Adrenal gland (tissue), 12 donors: ENCODE results near the gene TRIOBP. TPM values are rescaled to one million over a fixed set of nuclear protein-coding genes. Genes with fewer than 3 reads are reported as not detected.

Source experiments
- DNase-seq, 7 donors: peaks; one replicate each; pipeline ENCODE4 v3.0.0-alpha.2; 2019 to 2020
- H3K27ac ChIP-seq, 5 donors: fragments of 200-600 bp; sonication (generic) in 4 of 5; 1 replicate in 3 of 5; 2 replicates in 2 of 5; pipeline versions ENCODE4 v1.5.1 to v1.8.0; 2016 to 2020; ENCODE audit warnings: mild to moderate bottlenecking in 1 of 5
- H3K27me3 ChIP-seq: fragments of 200-600 bp; 2 replicates; pipeline ENCODE4 v1.8.0; 2021
- H3K36me3 ChIP-seq, 2 donors: fragments of 200-600 bp; replicated peaks in 1 of 2; 1 replicate in 1 of 2; 2 replicates in 1 of 2; pipeline versions ENCODE4 v1.5.1 to v1.8.0; 2018 to 2022
- H3K4me1 ChIP-seq, 2 donors: fragments of 200-600 bp; replicated peaks in 1 of 2; 1 replicate in 1 of 2; 2 replicates in 1 of 2; pipeline versions ENCODE4 v1.5.1 to v1.8.0; 2018 to 2021
- H3K4me3 ChIP-seq, 4 donors: fragments of 200-600 bp; sonication (generic) in 3 of 4; one replicate each; pipeline ENCODE4 v1.5.1; 2016 to 2018
- H3K9me3 ChIP-seq, 3 donors: fragments of 200-600 bp; sonication (generic) in 1 of 3; replicated peaks in 1 of 3; 1 replicate in 2 of 3; 2 replicates in 1 of 3; pipeline versions ENCODE4 v1.5.1 to v1.8.0; 2016 to 2021
- CTCF ChIP-seq, 6 experiments: fragments of 450-650 bp in 4 of 6; fragments of 200-600 bp in 2 of 6; sonication (generic) in 1 of 6; IDR thresholded peaks; 1 replicate in 5 of 6; 2 replicates in 1 of 6; pipeline versions ENCODE4 v1.5.1 to v1.8.0; 2016 to 2021; ENCODE audit warnings: antibody characterized with exemption in 6 of 6, mild to moderate bottlenecking in 2 of 6, moderate library complexity in 1 of 6
- POLR2A ChIP-seq, 2 donors: fragments of 450-650 bp; IDR thresholded peaks; one replicate each; pipeline ENCODE4 v1.6.1; 2017; ENCODE audit warnings: antibody characterized with exemption in 2 of 2, mild to moderate bottlenecking in 2 of 2, moderate library complexity in 1 of 2
- WGBS, 4 donors: extraction: QIAGEN DNeasy Blood & Tissue Kit in 2 of 4; methylation state at CpG; one replicate each; pipeline versions ENCODE4 v1.1.5 to v1.1.7; 2013 to 2017; 5-methylcytosine and 5-hydroxymethylcytosine counted together
- intact Hi-C, 2 donors: fragments of 100-400 bp; cut with DNase I; formaldehyde crosslinking; loops; one replicate each; pipeline versions ENCODE4 v1.14.1 to v1.15.0; 2022 to 2023
- polyA plus RNA-seq, 3 donors: library from polyadenylated mRNA; stranded (reverse); fragments of 200-250 nt in 2 of 3; fragments of 350-450 nt in 1 of 3; fragmentation: Illumina TruSeq in 1 of 3; extraction: RNeasy Lipid Tissue Mini Kit (QIAGEN cat#74804) in 1 of 3; gene quantifications; one replicate each; pipeline ENCODE4 v1.2.3, GENCODE V29; 2013 to 2014
- total RNA-seq, 9 donors: library from RNA; depleted of rRNA in 4 of 9; stranded (reverse); fragments of >200 nt in 4 of 9; fragments of 120-200 nt in 1 of 9; fragmentation: NEBNext Ultra II Directional in 1 of 9; extraction: Animal tissue kit (Norgen Biotek cat#: 25700) in 1 of 9; gene quantifications; one replicate each; pipeline versions ENCODE4 v1.1.0 to v1.2.4, GENCODE V29; 2013 to 2023
- donor health status: healthy with polysubstance abuse.
- donor health status: Bipolar disorder and iron deficiency.
- donor health status: DM: yes; HTN: yes; CAD: no.
- donor health status: DM: no; HTN: no; CAD: no.
- donor health status: DM: no; HTN: no; CAD: no.
- donor health status: DM: yes; HTN: yes; CAD: no.

Gene TRIOBP
- total and polyA plus RNA-seq, 12 donors: 24.6 to 146 (median 90.3) TPM

DNA sequence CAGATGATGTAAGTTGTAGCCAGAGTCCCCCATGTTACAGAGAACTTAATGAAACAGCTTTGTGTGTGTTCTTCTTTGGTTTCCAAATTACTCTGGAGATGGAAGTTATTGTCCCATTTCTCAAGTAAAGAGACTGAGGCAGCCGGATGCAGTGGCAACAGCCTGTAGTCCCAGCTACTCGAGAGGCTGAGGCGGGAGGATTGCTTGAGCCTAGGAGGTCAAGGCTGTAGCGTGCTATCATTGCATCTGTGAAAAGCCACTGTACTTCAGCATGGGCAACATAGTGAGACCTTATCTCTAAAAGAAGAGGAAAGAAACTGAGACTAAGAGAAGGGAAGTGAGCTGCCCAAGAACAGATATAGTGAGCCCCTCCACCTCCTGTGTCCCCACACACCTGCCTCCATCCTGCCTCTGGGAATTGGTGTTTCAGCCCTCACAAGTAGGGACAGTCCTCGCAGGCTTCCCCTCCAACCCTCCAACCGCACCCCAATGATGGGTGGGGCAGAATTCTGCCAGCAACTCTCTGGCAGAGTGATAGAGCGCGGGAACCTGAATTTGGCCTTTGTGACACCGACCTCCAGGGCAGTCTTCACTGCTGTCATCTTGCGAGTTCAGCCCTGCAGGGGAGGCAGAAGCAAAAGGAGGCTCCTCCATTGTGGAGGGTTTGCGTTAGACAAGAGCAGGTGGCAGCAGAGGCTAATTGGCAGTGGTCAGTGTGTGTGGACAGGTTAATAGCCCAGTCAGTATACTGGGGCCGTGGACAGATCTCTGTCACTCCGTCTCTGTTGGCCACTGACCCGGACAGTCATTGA is 36.7 kb upstream of the TRIOBP start:
- intact Hi-C loops: no loop called here
- H3K9me3 ChIP-seq: no peaks in the 10 kb centered on the region
- H3K27me3 ChIP-seq: no peaks in the 10 kb centered on the region
- TF ChIP-seq POLR2A (IDR thresholded peaks at IDR 0.05) (no peak), CTCF (IDR thresholded peaks at IDR 0.05) (no peak)
- peak overlapping the region in 1 of 4 donors; percentile 78 for H3K4me3 ChIP-seq
- WGBS, 4 donors: 64 to 70% (median 67%) methylated on average over 9 to 14 of the region's 14 CpGs
- no peaks in the 10 kb centered on the region for H3K36me3 ChIP-seq
- peak overlapping the region in 4 of 5 donors; percentile 46 to 89 (median 76) for H3K27ac ChIP-seq
- peak in 1 of 7 donors; percentile 17 for DNase-seq
- H3K4me1 ChIP-seq: peaks cover 31 to 41% of the 10 kb centered on the region in 2 donors

GRCh38 chr22:37660709-37661045 is 36.2 kb upstream of the TRIOBP start:
- H3K27ac ChIP-seq: peak overlapping the region in 4 of 5 donors; percentile 45 to 83 (median 76)
- TF ChIP-seq POLR2A (IDR thresholded peaks at IDR 0.05): no peak
- no peak for TF ChIP-seq CTCF (IDR thresholded peaks at IDR 0.05)
- no peak for DNase-seq
- peaks cover 31 to 41% of the 10 kb centered on the region in 2 donors for H3K4me1 ChIP-seq
- H3K4me3 ChIP-seq: no peak overlapping the region
- intact Hi-C loops: no loop called here
- H3K9me3 ChIP-seq: no peaks in the 10 kb centered on the region
- H3K27me3 ChIP-seq: no peaks in the 10 kb centered on the region
- H3K36me3 ChIP-seq: peaks cover 0 to 4% of the 10 kb centered on the region in 2 donors
- whole genome bisulfite sequencing, 4 donors: 65 to 76% (median 68%) methylated on average over 2 of the region's 2 CpGs

DNA sequence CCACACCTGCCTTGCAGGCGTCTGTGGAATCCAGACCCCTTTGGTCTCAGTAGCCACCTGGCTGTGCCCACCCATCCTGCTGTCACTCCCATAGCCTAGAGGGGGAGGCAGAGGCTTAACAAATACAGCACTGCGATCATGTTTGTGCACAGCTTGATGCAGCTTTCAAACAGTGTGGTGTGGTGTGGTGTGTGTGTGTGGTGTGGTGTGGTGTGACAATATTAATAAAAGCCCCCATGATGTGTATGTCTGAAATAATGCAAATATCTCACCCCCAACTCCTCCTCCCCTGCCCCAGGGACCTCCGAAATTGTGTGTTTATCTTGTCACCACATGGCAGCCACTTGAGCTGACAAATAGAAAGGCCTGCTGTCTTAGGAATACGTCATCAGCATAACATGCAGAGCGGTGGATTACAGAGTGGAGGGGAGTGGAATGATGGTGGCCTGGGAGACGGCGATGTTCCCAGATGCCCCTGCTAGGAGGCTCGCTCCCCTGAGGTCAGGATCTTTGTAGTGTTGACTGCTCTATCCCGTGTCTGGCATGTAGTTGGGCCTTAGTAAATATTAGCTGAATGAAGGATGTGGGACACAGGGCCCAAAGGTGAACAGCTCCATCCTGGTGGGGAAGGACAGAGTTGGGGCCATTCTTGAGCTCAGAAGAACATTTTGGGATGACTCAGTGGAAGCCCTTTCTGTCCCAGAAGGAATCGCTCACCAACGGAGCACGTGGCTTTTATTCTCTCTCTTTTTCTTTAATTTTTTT is 35.5 kb upstream of the TRIOBP start:
- intact Hi-C loops: no loop called here
- Histone ChIP-seq H3K4me1 (peaks cover 31 to 41% of the 10 kb centered on the region in 2 donors), H3K36me3 (peaks cover 0 to 11% of the 10 kb centered on the region in 2 donors), H3K9me3 (no peaks in the 10 kb centered on the region), H3K4me3 (no peak overlapping the region), H3K27me3 (no peaks in the 10 kb centered on the region), H3K27ac (peak overlapping the region in 4 of 5 donors; percentile 49 to 83 (median 76))
- peak in 2 of 7 donors; percentile 44 to 73 for DNase-seq
- TF ChIP-seq CTCF (IDR thresholded peaks at IDR 0.05) (peak in 5 of 6 experiments; percentile 11 to 44 (median 27)), POLR2A (IDR thresholded peaks at IDR 0.05) (no peak)
- 35 to 45% (median 42%) methylated on average over 12 of the region's 12 CpGs for WGBS, 4 donors

GRCh38 chr22:37662039-37662438 is 34.8 kb upstream of the TRIOBP start:
- no peak for DNase-seq
- H3K36me3 ChIP-seq: peaks cover 0 to 14% of the 10 kb centered on the region in 2 donors
- H3K4me1 ChIP-seq: peaks cover 31 to 41% of the 10 kb centered on the region in 2 donors
- H3K9me3 ChIP-seq: no peaks in the 10 kb centered on the region
- 73 to 84% (median 76%) methylated on average over 5 of the region's 5 CpGs for WGBS, 4 donors
- TF ChIP-seq POLR2A (IDR thresholded peaks at IDR 0.05) (no peak), CTCF (IDR thresholded peaks at IDR 0.05) (no peak)
- no peak overlapping the region for H3K4me3 ChIP-seq
- intact Hi-C loops: no loop called here
- H3K27me3 ChIP-seq: no peaks in the 10 kb centered on the region
- H3K27ac ChIP-seq: peak overlapping the region in 3 of 5 donors; percentile 73 to 83 (median 80)
